LNCaP clone FGC (cell line): ENCODE results near the gene TM4SF1.
A peak's percentile ranks its signal among the peaks of the same experiment; 100 is the strongest.
"Not testable (repeated sequence)": the region's sequence is repeated elsewhere in the genome, so short reads cannot be mapped to it uniquely, and the experiment has no call there.

Experiments used
- DNase-seq: peaks from one replicate; pipeline ENCODE4 v3.0.0-alpha.2; 2011; ENCODE audit warnings: low read depth
- H3K4me3 ChIP-seq: 2 replicates; pipeline ENCODE4 v1.5.1; 2011; ENCODE audit warnings: mild to moderate bottlenecking, low read depth, low read length, control low read depth
- TF ChIP-seq, protein P1 (sequence below): IDR thresholded peaks from 2 replicates; pipeline ENCODE4 v1.5.1; 2012; ENCODE audit warnings: mild to moderate bottlenecking; ENCODE audit not compliant: control insufficient read depth, insufficient read depth; ENCODE audit errors: extremely low read depth

The TM4SF1 gene

DNA sequence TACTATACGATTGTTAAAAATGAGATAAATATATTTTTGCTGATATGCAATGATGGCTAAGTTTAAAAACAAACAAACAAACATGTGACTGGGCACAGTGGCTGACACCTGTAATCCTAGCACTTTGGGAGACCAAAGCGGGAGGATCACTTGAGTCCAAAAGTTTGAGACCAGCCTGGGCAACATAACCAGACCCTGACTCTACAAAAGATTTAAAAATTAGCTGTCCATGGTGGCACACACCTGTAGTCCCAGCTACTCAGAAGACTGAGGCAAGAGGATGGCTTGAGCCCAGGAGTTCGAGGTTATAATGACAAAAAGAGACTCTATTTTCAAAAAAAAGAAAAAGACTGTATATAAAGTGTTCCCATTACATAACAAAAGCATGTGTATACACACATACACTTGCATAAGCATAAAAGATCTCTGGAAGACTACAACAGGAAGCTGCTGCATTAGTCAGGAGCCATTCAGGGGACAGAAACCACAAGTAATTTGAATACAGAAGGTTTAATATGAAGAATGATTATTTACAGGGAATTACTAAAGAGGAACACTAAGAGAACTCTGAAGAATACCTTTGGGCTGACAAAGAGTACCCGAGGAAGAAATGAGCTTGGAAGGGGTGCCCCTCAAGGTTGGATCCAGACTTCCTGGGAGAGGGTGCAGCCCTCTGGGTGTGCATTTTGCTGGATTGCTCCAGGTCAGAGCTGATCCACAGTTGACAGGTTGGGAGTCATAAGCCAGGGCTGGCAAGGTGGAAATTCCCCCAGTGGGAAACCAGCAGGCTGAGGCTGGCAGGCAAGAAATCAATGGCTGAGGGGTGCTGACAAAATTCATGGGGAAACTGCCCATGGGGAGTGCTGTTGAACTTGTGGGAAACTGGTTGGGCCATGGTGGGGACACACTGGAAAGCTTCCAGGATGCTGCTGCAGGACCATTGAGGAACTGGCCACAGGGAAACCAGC, 34.8 kb downstream of the TM4SF1 start:
- no peak overlapping the region for H3K4me3 ChIP-seq
- no peak for DNase-seq
- TF ChIP-seq, protein P1, sequence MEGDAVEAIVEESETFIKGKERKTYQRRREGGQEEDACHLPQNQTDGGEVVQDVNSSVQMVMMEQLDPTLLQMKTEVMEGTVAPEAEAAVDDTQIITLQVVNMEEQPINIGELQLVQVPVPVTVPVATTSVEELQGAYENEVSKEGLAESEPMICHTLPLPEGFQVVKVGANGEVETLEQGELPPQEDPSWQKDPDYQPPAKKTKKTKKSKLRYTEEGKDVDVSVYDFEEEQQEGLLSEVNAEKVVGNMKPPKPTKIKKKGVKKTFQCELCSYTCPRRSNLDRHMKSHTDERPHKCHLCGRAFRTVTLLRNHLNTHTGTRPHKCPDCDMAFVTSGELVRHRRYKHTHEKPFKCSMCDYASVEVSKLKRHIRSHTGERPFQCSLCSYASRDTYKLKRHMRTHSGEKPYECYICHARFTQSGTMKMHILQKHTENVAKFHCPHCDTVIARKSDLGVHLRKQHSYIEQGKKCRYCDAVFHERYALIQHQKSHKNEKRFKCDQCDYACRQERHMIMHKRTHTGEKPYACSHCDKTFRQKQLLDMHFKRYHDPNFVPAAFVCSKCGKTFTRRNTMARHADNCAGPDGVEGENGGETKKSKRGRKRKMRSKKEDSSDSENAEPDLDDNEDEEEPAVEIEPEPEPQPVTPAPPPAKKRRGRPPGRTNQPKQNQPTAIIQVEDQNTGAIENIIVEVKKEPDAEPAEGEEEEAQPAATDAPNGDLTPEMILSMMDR = no peak

DNA sequence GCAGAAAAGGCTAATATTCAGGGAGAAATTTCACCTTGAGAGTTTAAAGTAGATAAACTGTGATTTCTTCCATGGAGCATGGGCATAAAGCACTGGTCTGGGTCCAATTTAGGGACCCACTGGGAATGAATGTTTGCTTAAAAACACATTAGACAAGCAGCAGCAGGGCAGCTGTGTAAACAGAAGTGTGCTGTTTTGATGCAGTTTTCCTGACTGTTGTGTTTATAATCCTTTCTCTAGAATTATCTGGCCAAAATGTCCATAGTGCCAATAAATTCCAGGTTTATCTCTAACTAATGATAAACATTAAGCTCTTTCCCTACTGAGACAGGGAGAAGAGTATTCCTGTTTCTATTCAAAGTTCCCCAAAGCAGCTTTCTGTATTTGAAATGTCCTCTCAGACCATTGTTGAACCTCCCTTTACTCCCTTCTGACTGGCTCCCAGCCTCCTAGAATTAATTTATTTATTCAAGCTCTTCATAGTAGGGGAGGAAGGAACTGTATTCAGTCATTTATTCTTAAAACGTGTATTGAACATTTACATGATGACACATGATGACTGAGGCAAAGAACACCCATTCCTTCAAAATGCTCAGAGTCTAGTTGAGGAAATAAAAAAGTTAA, 37.0 kb downstream of the TM4SF1 start:
- no peak overlapping the region for H3K4me3 ChIP-seq
- DNase-seq = peak; percentile 36

DNA sequence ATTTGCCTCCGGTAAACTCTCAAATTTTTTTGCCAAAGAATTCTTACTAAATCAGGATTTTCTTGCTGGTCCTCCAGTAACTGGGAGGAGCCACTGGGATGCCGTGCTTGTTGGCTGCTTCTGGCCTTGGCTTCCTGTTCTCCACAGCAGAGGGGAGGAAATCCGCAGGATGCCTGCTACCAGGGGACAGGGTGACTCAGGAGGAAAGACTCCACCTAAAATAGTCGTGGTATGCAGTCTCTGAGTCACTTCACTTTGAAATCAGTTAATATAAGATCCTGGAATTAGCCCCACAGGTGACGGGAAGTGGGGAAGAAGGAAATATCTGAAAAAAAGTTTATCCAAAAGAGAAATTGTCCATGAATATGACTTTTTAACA, 37.5 kb downstream of the TM4SF1 start:
- DNase-seq = no peak
- H3K4me3 ChIP-seq = no peak overlapping the region
- TF ChIP-seq, protein P1 = no peak

More for the DNA sequence above, 37.0 kb downstream of the TM4SF1 start:
- TF ChIP-seq, protein P1 = no peak

DNA sequence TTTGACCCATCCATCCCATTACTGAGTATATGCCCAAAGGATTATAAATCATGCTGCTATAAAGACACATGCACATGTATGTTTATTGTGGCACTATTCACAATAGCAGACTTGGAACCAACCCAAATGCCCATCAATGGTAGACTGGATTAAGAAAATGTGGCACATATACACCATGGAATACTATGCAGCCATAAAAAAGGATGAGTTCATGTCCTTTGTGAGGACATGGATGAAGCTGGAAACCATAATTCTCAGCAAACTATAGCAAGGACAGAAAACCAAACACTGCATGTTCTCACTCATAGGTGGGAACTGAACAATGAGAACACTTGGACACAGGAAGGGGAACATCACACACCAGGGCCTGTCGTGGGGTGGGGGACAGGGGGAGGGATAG, 40.0 kb downstream of the TM4SF1 start:
- not testable (repeated sequence) for H3K4me3 ChIP-seq, DNase-seq

DNA sequence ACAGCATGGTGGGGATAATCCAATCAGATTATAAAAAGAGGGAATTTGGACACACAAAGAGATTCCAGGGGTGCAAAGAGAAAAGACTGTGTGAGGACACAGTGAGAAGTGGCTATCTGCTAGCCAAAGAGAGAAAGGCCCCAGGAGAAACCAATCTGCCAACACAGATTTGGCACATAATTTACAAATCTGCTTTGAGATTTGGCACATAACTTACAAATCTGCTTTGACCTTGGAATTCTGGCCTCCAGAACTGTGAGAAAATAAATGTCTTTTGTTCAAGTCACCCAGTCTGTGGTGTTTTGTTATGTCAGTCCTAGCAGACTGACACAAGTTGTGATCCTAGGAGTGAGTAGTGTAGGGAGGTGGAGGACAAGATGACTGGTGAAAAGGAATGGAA, 40.5 kb downstream of the TM4SF1 start:
- no peak overlapping the region for H3K4me3 ChIP-seq
- TF ChIP-seq, protein P1 = no peak
- DNase-seq = no peak

DNA sequence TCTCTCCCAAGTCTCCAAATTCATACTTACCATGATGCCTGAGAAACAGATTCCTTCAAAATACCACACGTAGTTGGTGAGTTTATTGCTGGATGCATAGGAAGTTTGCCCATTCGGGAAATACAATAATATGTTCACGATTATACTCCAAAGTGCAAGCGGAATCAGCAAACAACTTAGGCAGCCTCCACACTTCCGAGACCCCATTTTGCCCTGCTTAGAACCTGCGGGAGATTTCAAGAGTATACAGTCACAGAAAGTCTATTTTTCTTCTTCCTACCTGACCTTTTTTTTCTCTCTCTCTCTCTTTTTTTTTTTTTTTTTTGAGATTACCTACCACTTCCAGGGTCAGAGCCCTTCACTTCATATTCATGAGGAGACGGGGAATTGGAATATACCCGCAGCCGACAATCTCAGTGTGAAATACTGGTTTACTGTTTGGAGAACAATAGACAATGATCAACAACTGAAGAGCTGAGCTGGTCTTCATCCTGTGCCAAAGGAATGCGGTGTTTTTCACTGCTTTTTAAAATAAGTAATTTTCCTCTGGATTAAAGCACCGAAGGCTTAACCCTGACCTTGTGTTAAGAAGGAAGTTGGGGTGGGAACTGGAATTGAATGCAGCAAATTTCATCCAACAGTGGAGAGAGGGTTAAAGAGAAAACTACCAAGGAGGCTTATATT, 44.1 kb downstream of the TM4SF1 start, which contains the start of gene TM4SF18:
TM4SF18 (minus strand) TSS at position 461 of the 684 bp plus-strand sequence; CDS start at position 207, 254 bp downstream.
- TF ChIP-seq, protein P1 = no peak
- DNase-seq = no peak
- no peak within 1 kb of the TSS for H3K4me3 ChIP-seq

DNA sequence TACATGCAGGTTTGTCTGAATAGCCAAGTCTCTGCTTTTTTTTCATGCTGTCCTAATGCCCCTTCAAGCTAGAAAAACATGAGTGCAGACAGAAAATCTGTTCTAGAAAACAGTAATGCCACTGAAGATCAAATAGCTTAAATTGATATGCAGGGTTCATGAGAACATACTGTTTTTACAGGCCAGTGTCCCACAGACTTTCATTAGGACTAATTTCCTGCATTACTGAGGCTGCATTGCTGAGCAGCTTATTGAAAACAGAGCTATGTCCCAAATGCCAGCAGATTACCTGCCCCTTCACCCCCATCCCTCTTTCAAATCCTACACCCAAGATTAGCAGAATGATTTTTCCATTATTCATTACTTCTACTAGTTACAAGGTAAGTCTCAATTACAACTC, 44.7 kb downstream of the TM4SF1 start:
- TF ChIP-seq, protein P1 = no peak
- no peak for DNase-seq
- no peak overlapping the region for H3K4me3 ChIP-seq
